Midbrain (tissue), 1 donor: ENCODE data around the gene LRP5.

Source experiments
- DNase-seq: peaks from one replicate; lab custom pipeline; 2025; lab: John Stamatoyannopoulos, UW

The LRP5 gene

DNA sequence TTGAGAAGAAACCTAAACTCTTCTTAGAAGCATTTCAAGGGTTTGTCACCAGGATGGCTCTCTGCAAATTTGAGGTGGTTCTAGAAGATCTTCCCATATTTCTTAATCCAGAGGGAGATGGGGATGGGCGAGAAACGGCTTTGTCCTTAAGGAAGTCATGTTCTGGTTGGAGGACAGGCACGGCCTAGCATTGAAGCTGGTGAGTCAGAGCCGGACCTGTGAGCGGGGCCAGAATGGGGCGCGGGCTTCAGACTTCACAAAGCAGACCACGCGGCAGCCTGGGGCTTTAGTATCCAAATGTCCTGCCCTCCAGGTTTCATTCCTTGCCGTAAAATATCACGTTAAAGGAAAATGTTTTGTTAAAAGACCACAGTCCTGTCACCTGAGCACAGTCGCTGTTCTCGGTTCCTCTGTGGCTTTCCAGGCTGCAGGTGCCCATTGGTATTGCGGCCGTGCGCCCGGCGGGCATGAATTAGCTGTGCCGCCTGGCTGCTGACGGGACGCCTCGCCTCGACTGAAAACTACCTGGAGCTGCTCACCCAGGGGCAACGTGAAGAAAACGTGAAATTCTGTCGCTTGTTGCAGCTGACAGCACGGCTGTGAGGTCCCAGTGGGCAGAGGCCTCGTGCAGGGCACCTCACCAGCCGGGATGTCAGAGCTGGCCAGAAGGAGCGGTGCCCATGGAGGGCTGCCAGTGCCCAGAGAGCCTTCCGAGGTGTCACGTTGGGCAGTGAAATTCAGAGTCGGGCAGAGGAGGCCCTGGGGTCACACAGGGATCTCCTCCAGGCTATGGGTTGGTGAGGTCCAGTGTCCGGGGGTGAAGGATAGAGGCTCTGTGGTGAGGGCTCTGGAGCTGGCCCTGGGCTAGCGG lies 59.0 kb downstream of the LRP5 start:
- no peak for DNase-seq

DNA sequence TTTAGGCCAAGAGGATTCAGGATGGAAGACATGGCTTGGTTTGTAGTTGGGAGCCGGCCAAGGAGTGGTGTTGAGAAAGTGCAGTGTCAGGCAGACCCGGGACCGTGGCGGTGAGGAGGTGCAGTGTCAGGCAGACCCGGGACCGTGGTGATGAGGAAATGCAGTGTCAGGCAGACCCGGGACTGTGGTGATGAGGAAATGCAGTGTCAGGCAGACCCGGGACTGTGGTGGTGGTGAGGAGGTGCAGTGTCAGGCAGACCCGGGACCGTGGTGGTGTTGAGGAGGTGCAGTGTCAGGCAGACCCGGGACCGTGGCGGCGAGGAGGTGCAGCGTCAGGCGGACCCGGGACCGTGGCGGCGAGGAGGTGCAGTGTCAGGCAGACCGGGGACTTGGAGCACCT lies 59.7 kb downstream of the LRP5 start:
- DNase-seq = no peak

DNA sequence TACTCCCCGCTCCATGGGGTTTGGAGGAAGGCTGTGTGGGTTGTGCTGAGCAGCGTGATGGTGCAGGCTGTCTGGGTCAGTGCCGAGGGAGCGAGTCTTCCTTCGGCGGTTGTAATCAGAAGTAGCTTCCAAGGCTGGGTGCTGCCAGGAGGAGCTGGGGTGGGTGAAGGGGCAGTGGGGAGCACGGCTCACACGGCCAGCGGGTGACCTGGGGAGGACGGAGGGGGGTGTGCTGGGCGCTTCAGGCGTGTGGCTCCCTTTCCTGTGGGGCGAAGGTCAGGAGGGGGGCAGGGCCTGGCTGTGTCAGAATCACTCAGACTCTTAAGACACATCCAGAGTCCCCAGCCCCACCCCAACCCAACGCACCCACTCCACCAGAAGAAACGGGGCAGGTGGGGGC lies 60.2 kb downstream of the LRP5 start:
- DNase-seq = no peak

DNA sequence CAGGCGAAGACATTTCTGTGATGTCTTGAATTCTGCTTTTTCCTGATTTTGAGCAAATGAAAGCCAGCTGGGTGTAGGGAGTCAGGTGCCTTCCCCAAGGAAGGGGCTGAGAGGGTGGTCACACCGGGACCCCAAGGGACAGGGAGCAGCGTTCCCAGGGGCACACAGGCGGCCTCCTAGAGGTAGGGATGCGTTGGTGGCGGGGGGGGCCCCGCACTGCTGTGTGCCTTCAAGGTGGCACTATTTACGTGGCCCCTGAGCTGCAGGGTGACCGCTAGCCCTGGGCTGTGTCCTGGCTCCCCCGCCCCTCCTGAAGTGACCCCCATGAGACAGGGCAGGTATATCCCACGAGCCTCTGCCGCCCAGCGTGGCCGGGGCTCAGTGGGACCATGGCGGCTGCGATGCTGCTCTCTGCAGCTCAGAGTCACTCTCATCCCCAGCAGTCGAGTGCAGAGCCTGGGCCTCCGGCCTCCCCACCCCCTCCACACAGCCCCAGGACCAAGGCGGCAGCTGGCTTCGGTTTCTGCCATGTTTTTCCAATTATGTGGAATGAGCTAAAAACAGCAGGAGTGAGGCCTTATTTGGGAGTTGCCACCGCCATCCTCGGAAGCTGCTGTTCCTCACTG lies 60.9 kb downstream of the LRP5 start:
- DNase-seq = no peak

DNA sequence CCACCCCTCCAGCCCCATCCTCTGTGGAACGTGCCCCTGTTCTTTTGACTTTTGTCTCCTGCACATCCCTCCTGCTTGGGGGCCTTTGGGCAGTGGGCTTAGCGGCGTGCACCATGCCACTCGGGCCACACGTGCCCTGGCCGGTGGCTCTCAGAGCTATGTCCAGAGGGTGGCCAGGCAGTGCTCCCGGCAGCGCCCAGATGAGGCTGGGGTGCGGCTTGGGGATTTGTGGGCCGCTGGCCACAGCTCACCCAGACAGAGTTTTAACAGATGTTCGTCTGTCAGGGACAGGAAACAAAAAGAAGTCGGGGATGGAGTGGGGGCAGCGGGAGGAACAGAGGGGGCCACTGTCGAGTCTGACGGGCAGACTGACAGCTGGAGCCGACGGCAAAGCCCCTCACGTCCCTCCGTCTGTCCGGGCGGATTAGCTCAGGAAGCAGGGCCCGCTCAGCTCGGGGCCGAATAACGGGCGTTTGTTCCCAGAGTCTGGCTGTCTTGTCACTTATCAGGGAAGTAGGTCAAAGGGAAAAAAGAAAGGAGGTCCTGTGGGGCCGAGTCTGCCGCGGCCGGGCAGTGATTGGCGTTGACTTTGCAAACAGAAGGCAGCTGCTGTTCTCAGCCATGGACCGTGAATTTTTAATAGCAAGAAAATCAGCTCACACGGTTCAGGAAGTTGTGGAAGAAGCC lies 61.6 kb downstream of the LRP5 start:
- peak; percentile 46 for DNase-seq

DNA sequence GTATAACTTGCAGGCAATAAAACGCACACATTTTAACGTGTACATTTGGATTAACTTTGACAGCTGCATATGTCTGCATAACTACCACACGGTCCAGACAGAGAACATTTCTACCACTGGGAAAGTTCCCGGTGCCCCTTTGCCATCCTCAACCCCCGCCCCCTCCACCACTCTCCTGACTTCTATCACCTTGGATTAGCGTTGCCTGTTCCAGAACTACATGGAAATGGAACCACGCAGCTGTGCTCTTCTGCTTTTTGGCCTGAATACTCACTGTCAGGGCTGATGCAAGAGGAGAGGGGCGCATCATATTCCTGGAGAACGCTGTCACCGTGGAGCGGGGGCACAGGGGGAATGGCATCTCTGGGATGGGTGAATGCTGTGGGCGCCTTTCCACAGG lies 62.1 kb downstream of the LRP5 start:
- DNase-seq = no peak

DNA sequence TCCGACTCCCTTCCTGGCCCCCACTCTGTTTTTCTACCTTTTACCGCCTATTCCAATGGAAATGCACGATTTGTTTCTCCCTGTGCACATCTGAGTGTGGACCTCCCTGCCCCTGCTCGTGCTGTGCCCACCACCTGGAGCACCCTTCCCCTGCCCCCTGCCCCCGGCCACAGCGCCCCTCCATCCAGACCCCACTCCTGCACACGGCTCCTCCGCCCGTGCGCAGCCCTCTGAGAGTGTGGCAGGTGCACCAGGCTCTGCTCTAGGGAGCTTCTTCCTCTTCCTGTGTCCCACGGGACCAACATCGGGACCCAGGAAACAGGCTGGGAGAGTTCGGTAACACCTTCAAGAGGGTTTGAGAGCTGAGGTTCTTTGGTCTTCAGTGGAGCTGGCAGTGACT lies 62.9 kb downstream of the LRP5 start:
- DNase-seq = no peak

DNA sequence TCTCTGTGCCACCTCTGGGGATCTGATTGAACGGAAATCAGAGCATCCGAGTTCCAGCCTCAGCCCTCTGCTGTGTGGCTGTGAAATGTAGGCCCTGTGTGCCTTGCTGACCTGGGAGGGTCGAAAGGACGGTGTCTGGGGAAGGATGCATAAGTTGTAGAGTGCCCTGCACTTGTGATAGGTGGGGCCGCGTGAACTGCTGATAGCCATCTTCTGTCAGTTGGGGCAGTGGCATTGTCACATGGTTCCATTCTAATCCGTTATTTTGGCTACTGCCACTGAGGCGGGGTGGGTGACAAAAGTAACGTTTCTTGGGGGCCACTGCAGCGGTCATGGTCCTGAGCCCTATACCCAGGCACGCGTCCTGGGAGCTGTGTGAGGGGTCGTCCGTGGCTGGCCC lies 63.4 kb downstream of the LRP5 start:
- no peak for DNase-seq

DNA sequence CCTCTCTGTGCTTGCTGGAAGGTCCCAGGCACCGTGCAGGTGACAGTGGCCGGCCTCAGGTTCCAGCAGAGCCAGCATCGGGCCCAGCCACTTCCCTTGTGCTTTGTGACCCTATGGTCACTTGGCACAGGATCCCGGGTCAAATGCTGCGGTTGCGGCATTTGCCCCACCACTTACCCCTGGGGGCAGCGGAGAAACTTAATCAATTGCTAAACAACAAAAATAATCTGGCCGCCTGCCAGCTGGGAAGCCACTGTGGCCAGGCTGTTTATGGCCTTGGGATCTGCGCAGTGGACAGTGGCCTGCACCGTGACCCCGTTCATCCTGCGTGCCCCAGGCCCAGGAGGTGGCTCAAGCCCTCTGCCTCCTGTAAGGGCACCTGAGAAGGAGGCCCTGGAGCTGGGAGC lies 65.0 kb downstream of the LRP5 start:
- no peak for DNase-seq

DNA sequence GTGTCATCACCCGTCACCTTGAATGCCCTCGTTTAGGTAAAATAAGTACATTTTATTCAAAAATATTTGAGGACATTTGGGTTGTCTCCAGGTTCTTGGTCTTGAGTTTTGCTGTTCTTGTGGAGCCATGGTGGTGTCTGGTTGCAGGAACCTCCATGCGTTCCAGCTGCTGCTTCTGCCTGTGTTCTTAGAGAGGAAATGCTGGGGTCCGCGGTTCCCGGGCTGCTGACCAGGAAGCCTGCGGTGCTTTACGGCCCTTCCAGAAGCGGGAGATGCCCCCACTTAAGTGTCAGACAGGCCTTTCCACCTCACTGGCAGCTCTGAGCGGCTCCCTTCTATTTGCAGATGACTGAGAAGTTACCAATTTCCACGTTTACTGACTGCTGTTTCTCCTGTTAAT lies 66.8 kb downstream of the LRP5 start:
- DNase-seq = no peak

DNA sequence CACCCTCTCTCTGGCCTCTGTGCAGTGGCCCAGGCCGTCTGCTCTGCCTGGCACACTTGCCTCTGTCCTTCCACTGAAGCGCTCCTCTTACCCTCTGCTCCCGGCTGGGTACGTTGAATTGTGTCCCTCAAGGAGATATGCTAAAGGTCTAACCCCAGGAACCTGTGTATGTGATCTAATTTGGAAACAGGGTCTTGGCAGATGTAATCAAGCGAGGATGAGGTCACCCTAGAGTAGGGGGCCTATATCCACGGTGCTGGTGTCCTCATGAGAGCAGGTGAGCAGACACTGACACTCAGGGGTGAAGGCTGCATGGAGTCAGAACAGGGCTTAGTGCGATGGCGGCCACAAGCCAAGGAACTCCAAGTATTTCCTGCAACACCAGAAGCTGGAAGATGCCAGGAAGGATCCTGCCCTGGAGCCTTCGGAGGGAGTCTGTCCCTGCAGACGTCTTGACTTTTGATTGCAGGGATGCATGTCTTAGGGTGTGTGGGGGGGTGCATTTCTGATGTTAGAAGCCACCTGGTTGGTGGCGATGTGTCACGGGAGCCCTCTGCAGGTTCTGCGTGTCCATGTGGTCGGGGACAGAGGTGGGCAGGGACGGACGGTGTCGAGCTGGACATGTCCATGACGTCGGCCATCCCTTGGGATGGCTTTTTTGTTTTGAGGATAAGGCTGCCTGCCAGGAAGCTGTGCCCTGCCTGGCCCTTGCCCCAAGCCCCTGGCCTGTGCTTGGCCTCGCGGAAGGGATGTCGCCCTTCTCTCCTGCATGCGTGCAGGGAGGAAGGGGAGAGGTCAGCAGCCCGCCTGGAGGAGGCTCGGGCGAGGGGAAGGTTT lies 68.6 kb downstream of the LRP5 start:
- DNase-seq = no peak

DNA sequence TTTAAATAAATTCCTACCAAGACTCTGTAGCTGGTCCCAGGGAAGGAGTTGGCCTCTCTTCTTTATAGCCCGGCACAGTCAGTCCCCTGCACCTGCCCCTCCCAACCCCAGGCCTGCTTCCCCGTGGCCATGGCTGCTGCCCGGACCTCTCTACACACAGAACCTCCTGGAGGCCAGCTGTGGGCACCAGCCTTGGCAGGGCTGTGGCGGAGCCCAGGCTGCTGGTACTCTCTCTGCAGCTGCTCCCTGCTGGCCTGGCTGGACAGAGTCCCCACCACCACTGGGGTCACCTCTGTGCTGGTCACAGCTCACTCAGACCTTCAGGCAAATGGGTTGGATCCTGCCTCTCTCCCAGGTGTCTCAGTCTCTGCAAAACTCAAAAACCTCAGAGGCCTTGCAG lies 69.3 kb downstream of the LRP5 start:
- no peak for DNase-seq

DNA sequence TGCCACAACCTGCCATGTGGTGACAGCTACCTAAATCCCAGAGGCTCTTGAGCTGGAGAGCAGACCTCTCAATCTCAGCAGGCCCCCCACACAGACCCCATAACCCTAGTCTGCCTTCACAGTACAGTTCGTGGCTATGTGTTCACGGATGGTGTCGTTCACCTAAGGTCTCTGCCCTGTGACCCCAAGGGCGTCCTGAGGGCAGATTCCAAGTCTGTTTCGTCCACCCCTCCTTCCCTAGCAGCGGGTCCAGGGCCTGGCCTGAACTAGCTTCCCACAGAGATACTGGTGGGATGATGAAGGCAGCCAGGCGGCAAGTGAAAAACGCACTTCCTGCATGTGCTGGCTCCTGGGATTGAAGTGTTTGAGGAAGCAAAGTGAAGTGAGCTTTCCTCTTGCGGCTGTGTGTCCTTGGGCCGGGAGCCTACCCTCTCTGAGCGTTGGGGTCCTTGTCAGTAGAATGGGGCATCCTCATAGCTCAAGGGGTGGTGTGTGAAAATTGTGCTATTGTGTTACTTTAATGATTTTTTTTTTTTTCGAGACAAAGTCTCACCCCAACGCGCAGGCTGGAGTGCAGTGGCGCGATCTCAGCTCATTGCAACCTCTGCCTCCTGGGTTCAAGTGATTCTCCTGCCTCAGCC lies 70.1 kb downstream of the LRP5 start:
- no peak for DNase-seq

DNA sequence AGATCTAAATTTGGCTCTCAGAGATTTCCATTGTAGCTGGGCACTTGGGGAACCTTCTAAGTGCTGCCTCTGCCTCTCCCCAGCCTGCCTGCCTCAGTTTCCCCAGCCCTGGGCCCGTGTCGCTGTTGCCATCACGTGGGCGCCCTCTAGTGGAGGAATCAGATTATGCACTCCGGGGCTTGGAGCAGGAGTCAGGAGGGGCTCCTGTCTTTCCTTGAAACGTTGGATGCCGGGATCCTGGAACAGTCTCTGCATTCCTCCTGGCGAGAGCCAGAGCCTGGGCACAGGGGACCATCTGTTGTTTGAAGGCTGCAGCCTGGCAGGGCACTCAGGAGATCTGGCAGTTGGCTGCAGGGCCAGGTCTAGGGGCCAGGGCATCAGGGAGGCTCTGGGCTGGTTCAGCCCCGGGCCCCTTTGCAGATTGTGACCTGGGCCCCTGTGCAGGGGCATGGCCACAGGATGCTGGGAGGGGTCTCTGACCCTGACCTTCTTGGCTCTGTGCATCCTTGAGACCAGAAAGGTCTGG lies 71.6 kb downstream of the LRP5 start:
- peak; percentile 37 for DNase-seq

DNA sequence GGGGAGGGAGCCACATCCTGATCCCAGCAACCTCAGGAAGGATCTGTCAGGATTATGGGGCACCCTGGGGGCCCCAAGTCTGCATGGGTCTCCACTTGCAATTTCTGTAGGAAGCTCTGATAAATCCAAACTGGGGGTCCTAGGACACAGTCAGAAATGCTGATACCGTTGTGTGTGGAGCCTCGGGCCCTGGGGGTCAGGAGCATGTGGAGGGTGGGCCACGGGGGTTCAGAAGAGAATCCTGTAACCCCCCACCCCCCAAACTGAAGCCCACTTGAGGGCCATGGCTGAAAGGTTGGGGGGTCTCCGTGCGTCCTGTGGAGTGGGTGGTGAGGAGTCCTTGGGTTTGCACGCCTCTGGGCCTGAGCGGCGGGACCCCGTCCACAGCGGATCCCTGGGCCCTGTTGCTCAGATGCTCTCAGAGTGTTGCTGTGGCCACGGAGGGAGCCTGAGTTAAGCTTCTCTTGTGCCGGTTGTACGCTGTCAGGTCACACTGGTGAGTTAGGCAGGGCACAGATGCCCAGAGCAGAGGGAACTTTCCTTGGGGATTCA lies 72.2 kb downstream of the LRP5 start:
- DNase-seq = no peak

DNA sequence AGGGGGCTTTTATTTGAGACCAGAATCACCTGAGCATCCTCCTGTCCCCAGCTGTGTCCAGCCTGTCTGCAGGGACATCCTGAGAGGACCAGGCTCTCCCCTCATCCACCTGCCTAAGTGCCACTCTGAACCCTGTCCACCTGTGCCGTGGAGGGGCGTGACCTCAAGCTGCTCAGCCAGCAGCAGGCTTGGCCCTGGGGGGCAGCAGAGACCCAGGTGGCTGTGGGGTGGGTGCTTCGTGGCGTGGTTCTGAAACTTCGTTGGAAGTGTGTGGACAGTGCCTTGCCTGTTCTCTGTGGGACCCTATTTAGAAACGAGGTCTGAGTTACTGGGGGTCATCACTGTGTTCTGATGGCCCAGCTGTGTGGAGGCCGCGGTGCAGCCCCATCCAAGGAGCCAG lies 72.7 kb downstream of the LRP5 start:
- no peak for DNase-seq

DNA sequence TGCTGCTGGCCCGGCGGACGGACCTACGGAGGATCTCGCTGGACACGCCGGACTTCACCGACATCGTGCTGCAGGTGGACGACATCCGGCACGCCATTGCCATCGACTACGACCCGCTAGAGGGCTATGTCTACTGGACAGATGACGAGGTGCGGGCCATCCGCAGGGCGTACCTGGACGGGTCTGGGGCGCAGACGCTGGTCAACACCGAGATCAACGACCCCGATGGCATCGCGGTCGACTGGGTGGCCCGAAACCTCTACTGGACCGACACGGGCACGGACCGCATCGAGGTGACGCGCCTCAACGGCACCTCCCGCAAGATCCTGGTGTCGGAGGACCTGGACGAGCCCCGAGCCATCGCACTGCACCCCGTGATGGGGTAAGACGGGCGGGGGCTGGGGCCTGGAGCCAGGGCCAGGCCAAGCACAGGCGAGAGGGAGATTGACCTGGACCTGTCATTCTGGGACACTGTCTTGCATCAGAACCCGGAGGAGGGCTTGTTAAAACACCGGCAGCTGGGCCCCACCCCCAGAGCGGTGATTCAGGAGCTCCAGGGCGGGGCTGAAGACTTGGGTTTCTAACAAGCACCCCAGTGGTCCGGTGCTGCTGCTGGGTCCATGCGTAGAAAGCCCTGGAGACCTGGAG lies 74.1 kb downstream of the LRP5 start:
- DNase-seq = no peak

DNA sequence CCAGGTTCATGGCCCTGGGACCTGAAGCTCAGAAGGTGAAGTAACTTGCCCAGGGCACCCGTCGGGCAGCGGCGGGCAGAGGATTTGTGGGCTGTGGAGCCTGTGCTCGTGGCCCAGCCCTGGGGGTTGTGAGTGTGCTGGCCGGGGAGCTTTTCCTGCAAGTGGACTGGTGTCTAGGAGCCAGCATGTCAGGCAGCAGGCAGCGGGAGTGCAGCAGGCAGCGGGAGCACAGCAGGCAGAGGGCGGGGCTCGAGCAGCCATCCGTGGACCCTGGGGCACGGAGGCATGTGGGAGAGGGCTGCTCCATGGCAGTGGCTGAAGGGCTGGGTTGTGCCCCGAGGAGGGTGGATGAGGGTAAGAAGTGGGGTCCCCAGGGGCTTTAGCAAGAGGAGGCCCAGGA lies 75.4 kb downstream of the LRP5 start:
- no peak for DNase-seq

DNA sequence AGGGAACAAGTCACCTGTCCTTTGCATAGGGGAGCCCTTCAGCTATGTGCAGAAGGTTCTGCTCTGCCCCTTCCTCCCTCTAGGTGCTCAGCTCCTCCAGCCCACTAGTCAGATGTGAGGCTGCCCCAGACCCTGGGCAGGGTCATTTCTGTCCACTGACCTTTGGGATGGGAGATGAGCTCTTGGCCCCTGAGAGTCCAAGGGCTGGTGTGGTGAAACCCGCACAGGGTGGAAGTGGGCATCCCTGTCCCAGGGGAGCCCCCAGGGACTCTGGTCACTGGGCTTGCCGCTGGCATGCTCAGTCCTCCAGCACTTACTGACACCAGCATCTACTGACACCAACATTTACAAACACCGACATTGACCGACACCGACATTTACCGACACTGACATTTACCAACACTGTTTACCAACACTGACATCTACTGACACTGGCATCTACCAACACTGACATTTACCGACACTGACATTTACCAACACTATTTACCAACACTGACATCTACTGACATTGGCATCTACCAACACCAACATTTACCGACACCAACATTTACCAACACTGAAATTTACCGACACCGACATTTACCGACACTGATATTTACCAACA lies 76.3 kb downstream of the LRP5 start:
- DNase-seq = no peak

DNA sequence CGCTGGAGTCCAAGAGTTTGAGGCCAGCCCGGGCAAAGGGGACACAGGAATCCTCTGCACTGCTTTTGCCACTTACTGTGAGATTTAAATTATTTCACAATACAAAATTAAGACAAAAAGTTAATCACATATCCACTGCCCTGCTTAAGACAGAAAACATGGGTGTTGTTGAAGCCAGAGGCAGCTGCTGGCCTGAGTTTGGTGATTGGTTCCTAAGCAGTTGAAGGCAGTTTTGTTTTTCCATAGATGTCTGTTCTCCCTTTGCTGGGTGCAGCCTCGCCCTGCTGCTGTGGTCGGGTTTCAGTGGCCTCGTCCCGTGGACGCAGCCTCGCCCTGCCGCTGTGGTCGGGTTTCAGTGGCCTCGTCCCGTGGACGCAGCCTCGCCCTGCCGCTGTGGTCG lies 77.9 kb downstream of the LRP5 start:
- DNase-seq = no peak
